Endodermal cell (in vitro differentiated cells): ENCODE results near the gene CSF3. TPM values are rescaled to one million over a fixed set of nuclear protein-coding genes. Genes with fewer than 3 reads are reported as not detected.

ENCODE experiments used
- DNase-seq: peaks from one replicate; pipeline ENCODE4 v3.0.0-alpha.2; 2017
- H3K27ac ChIP-seq: 2 replicates; pipeline ENCODE4 v1.5.1; 2013; ENCODE audit warnings: mild to moderate bottlenecking, low read depth, low read length, moderate library complexity
- H3K27me3 ChIP-seq: 2 replicates; pipeline ENCODE4 v1.6.1; 2013; ENCODE audit warnings: mild to moderate bottlenecking, low read length, moderate library complexity; ENCODE audit not compliant: insufficient read depth, control insufficient read depth, poor library complexity, severe bottlenecking
- H3K36me3 ChIP-seq: 2 replicates; pipeline ENCODE4 v1.7.0; 2013; ENCODE audit warnings: mild to moderate bottlenecking, low read length, moderate library complexity; ENCODE audit not compliant: control insufficient read depth, insufficient read depth
- H3K4me1 ChIP-seq: one replicate; pipeline ENCODE4 v1.7.0; 2013; ENCODE audit warnings: low read length; ENCODE audit not compliant: control insufficient read depth, insufficient read depth
- H3K4me3 ChIP-seq: 2 replicates; pipeline ENCODE4 v1.5.1; 2013; ENCODE audit warnings: mild to moderate bottlenecking, low read length, moderate library complexity
- H3K9ac ChIP-seq: 2 replicates; pipeline ENCODE4 v1.6.1; 2013; ENCODE audit warnings: mild to moderate bottlenecking, low read length, moderate library complexity; ENCODE audit not compliant: poor library complexity, severe bottlenecking; ENCODE audit errors: extremely low read depth
- H3K9me3 ChIP-seq: 2 replicates; pipeline ENCODE4 v1.6.1; 2013; ENCODE audit warnings: mild to moderate bottlenecking, low read length, moderate library complexity; ENCODE audit not compliant: control insufficient read depth
- H3K27ac Mint-ChIP-seq: 2 replicates; pipeline ENCODE4 v1.8.0; 2020; ENCODE audit warnings: mixed read lengths
- H3K27me3 Mint-ChIP-seq: 2 replicates; pipeline ENCODE4 v1.8.0; 2021; ENCODE audit warnings: mild to moderate bottlenecking, mixed read lengths; ENCODE audit not compliant: insufficient read depth
- H3K36me3 Mint-ChIP-seq: 2 replicates; pipeline ENCODE4 v1.8.0; 2020; ENCODE audit warnings: low read depth, mixed read lengths
- H3K4me1 Mint-ChIP-seq: 2 replicates; pipeline ENCODE4 v1.8.0; 2020; ENCODE audit warnings: mixed read lengths
- H3K4me3 Mint-ChIP-seq: 2 replicates; pipeline ENCODE4 v1.8.0; 2020; ENCODE audit warnings: mild to moderate bottlenecking, moderate library complexity, mixed read lengths
- H3K9me3 Mint-ChIP-seq: 2 replicates; pipeline ENCODE4 v1.8.0; 2020; ENCODE audit warnings: mild to moderate bottlenecking, mixed read lengths
- CTCF ChIP-seq: fragments of 200-600 bp; sonication (generic); conservative IDR thresholded peaks from 2 replicates; pipeline ENCODE4 v1.5.0; 2021; ENCODE audit warnings: antibody characterized with exemption, mild to moderate bottlenecking
- WGBS, 2 experiments: methylation state at CpG; one replicate each; pipeline versions ENCODE4 v1.1.5 to v1.1.7; 2013; ENCODE audit warnings: missing lambda C conversion rate in 2 of 2, mixed read lengths in 1 of 2; ENCODE audit not compliant: insufficient coverage in 1 of 2, insufficient read length in 1 of 2; 5-methylcytosine and 5-hydroxymethylcytosine counted together
- total RNA-seq, 2 donors: library from RNA; stranded (reverse); fragmentation: NEBNext Ultra II Directional in 1 of 2; extraction: Animal tissue kit (Norgen Biotek cat#: 25700) in 1 of 2; gene quantifications; 2 replicates in 1 of 2; 3 replicates in 1 of 2; pipeline ENCODE4 v1.2.1, GENCODE V29; 2021

CSF3 gene
- total RNA-seq, 2 donors from 2014 or later = not detected

- peaks cover 64% of the 10 kb centered on the region for H3K36me3 Mint-ChIP-seq
- Histone ChIP-seq H3K27me3 (no peaks in the 10 kb centered on the region), H3K4me3 (no peak overlapping the region), H3K9ac (no peak overlapping the region), H3K9me3 (no peaks in the 10 kb centered on the region), H3K36me3 (peaks cover 42% of the 10 kb centered on the region), H3K27ac (no peak overlapping the region), H3K4me1 (no peaks in the 10 kb centered on the region)
- no peak for TF ChIP-seq CTCF
- no peak for DNase-seq
- H3K4me3 Mint-ChIP-seq = no peak overlapping the region
- no peaks in the 10 kb centered on the region for H3K27me3 Mint-ChIP-seq
- no peaks in the 10 kb centered on the region for H3K9me3 Mint-ChIP-seq
- H3K4me1 Mint-ChIP-seq = no peaks in the 10 kb centered on the region
- WGBS, 2 experiments = 94 to 97% methylated on average over 19 to 22 of the region's 22 CpGs
- no peak overlapping the region for H3K27ac Mint-ChIP-seq
These were observed 11.0 kb downstream of the CSF3 start for GRCh38 chr17:40025991-40026815.

DNA sequence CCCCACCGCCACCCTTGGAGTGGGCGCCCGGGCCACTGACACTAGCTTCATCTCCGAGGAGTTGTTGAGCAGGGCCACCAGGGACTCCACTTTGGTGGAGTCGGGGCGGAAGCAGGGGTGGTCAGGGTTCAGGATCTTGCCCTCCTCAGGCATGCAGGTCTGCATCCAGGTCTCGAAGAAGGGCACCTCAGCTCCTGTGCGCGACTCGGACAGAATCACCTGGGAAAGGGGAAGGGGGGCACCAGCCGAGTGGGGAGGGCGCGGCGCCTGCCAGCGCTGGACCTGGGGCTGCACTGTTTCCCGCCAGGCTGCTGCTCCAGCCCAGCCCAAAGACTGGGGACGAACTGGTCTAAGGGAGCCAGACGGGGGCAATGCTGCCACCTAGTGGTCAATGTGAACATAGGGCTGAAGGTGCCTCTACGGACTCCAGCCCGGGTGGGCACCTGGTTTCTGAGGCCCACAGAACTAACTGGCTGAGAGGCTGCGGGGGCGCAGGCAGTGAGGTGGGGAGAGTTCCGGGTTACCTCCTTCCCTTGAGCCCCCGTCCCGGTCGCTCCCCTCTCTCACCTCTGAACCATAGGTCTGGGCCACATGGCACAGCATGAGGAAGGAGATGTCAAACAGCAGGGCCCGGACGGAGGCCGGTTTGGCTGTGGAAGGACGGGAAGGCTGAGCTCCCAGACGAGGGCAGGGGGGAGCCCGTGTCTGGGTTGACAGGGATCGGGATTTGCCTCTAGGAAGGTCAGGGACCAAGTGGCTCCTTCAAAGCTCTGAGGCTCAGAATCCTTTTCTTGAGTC is 11.8 kb downstream of the CSF3 start:
- Histone ChIP-seq H3K9ac (no peak overlapping the region), H3K4me1 (no peaks in the 10 kb centered on the region), H3K9me3 (no peaks in the 10 kb centered on the region), H3K4me3 (no peak overlapping the region), H3K36me3 (peaks cover 47% of the 10 kb centered on the region), H3K27me3 (no peaks in the 10 kb centered on the region), H3K27ac (no peak overlapping the region)
- Mint-ChIP-seq H3K4me1 (no peaks in the 10 kb centered on the region), H3K36me3 (peaks cover 63% of the 10 kb centered on the region), H3K27ac (no peak overlapping the region), H3K27me3 (no peaks in the 10 kb centered on the region), H3K9me3 (no peaks in the 10 kb centered on the region), H3K4me3 (no peak overlapping the region)
- peak; percentile 97 for DNase-seq
- peak; percentile 98 for TF ChIP-seq CTCF
- 54 to 58% methylated on average over 19 to 33 of the region's 33 CpGs for WGBS, 2 experiments

DNA sequence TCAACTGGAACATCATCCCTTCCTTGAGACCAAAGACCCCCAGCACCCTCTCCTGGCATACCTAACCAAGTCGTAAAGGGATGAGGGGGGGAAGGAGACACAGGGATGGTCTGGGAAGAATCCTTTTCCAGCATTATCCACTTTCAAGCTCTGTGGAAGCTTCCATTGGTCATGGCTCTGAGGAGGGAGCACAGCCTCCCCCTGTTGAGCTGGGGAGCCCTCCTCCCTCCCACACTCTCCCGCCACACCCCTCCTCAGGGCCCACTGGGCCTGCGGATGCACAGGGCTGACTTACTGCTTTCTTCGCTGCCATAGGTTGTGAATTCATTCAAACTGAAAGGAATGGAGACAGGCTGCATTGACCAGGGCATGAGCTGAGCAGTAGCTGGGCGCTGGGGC is 12.4 kb downstream of the CSF3 start:
- H3K9ac ChIP-seq = no peak overlapping the region
- peaks cover 51% of the 10 kb centered on the region for H3K36me3 ChIP-seq
- H3K36me3 Mint-ChIP-seq = peaks cover 62% of the 10 kb centered on the region
- no peak for DNase-seq
- H3K4me1 Mint-ChIP-seq = no peaks in the 10 kb centered on the region
- H3K4me1 ChIP-seq = no peaks in the 10 kb centered on the region
- no peaks in the 10 kb centered on the region for H3K27me3 Mint-ChIP-seq
- no peak for TF ChIP-seq CTCF
- H3K9me3 ChIP-seq = no peaks in the 10 kb centered on the region
- WGBS, 2 experiments = 90 to 95% methylated on average over 3 to 5 of the region's 5 CpGs
- H3K9me3 Mint-ChIP-seq = no peaks in the 10 kb centered on the region
- H3K27me3 ChIP-seq = no peaks in the 10 kb centered on the region
- H3K4me3 Mint-ChIP-seq = no peak overlapping the region
- H3K27ac Mint-ChIP-seq = no peak overlapping the region
- no peak overlapping the region for H3K4me3 ChIP-seq
- no peak overlapping the region for H3K27ac ChIP-seq
